Muscle of arm (tissue), 12 donors: ENCODE results near the gene ATXN7L1. TPM values are rescaled to one million over a fixed set of nuclear protein-coding genes. Genes with fewer than 3 reads are reported as not detected.

ENCODE experiments used
- DNase-seq: peaks from one replicate; pipeline ENCODE4 v3.0.0-alpha.2; 2013
- polyA plus RNA-seq, 12 donors: library from polyadenylated mRNA; unstranded; fragments of 120-200 nt; gene quantifications; one replicate each; pipeline ENCODE4 v1.2.1, GENCODE V29; 2013; ENCODE audit not compliant: insufficient read length in 12 of 12

Gene ATXN7L1
- polyA plus RNA-seq, 12 donors = 6.3 to 19.2 (median 8.0) TPM; not detected in 1

DNA sequence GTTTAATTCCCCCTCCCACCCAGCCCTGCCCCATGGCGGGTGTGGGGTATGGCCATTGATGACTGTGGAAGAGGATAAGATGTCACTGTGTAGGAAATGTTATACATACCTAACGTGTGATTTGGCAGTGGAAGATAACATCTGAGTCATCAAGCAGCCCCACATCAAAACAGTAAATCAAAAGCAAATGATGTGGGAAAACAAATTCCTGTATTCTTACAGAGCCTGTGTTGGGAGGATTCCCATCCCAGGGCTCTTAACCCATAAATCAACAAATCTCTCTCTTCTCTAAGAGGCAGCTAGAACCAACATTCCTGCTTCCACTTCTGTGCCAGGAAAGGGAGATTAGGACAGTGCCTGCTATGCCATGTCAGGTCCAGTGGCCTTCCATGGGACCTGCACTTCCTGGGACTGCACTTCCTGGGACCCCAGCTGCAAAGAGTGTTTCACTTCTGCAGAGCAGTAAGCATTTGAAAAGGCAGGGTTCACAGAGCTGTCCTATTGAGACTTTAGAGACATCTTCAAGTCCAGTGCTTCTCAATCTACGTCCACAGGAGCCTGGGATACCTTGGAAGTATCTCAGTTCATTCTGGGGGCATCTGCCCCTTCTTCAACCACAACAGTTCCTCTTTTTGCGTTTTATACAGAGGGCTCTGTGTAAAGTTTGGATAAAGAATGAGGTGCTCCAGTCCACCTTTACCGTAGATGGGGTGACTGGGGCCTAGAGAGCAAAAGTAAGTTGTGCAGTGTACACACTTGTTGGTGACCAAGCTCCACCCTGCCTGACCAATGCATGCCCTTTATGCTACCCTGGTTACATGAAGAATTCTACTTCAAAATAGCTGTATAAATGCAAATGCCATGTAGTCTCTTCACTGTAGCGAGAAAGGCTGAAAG lies 45.7 kb downstream of the ATXN7L1 start:
- no peak for DNase-seq

DNA sequence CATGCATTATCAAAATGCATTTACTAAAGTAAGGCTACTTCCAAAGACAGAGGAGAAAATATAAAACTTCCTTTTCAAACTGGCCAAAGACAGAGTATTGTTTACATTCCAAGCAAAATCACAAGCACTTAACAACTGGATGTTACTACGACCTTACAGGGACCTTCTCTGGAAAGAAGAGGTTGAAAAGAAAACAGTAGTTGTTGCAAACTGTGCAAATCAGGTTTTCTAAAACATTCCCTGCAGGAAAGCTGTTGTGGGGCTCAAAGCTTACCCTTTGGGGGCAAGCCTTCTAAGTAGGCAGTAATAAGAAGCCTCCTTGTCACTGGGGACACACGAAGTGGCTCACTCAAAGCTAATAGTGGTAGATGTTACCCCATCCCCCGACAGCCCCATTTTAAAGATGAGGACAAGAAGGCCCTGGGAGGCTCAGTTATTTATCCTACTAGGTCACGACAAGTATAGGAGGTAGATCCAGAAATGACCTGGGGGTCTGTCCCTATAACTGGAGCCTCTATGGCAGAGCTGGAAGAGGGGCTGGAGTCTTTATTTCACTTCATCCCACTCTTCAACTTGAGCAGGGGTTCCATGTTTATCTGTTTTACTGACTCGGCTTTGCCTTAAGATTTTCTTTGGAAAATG lies 46.6 kb downstream of the ATXN7L1 start:
- no peak for DNase-seq

DNA sequence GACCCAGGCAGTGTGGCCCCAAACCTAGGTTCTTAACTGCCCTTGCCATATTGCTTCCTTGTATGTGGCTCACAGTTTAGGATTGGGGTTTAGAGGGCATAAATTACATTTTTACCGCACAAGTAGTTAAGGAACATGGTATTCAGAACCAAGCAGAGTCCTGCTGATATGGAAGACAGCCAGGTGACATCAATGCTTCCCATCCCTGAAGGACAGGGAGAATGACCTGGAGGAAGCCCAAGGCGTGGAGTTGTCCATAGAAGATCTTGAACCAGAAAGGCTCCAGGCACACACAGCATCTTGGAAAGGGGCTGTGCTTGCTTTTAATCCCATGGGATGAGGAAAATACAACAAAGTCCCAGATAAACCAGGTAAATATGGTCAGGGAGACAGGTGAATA lies 48.3 kb downstream of the ATXN7L1 start:
- no peak for DNase-seq

DNA sequence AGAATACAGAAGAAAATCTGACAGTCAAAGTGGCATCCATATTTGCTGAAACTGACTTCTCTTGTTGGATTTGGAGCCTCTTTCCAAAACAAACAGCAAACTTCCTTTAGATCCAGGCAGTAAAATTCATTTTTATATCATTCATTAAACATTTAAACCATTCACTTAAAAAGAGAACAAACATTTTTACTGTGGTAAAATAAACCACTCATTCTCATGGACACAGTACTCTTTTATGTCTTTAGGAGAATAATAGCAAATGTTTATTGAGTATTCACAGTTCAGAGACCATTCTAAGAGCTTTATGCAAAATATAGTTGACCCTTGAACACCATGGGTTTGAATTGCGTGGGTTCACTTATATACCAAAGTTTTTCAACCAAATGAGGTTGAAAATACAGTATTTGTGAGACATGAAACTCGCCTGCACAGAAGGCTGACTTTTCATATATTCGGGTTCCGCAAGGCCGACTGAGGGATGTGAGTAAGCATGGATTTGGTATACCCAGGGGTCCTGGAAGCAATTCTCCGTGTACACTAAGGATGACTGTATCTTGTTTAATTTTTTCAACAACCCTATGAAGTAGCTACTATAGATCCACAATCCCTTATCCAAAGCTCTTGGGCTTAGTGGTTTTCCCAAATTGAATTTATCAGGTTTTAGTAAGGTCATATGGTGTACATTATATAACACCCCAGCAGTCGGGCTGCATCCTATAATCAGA lies 49.1 kb downstream of the ATXN7L1 start:
- no peak for DNase-seq

DNA sequence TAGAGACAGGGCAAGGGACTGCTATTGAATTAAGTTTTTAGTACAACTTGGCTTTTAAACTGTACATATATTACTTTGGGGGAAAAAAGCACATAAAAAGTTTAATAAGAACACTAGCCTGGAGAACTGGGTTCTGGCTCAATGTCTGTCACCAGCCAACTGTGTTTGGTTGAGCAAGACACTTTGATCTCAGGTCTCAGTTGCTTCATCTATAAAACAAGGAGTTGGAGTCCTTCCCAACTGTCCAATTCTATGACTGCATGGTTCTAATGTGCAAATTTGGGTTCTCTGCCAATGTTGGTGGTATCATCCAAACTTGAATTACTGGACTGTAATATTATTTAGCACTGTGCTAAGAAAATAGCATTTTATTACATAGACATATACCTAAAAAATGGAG lies 50.3 kb downstream of the ATXN7L1 start:
- DNase-seq = no peak

DNA sequence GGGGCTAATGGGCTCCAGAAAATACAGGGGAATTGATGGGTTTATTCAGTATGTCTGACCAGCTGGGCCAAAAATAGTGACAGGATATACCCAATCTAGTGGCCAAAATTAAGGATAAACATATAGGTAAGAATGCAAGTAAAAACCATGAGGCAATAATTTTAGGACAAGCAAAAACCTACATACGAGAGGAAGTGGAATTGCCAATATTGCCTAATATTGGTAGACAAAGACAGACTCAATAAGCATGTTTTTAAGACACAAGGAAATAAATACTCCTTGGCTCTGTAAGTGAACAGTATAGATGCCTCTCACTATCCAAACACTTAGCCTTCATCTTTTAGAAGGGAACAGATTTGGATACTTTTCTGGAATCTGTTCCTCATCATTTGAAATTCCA lies 51.0 kb downstream of the ATXN7L1 start:
- no peak for DNase-seq

DNA sequence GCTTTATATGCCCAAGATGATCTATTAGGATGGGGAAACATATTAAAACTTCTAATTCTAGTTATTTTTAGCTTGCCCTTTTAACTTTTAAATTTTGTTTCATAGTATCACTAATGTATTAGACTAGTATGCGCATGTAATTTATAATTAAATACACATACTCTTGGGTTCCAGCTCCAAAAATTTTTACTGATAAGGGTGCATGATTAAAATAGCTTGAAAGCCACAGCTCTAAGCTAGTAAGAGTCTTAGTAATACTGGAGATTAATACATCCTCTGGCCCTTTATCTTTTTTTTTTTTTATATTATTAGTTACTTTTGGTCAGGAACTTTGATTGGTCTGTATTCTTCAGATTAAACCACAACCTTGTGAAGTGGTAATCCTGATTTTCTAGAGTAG lies 53.6 kb downstream of the ATXN7L1 start:
- no peak for DNase-seq

DNA sequence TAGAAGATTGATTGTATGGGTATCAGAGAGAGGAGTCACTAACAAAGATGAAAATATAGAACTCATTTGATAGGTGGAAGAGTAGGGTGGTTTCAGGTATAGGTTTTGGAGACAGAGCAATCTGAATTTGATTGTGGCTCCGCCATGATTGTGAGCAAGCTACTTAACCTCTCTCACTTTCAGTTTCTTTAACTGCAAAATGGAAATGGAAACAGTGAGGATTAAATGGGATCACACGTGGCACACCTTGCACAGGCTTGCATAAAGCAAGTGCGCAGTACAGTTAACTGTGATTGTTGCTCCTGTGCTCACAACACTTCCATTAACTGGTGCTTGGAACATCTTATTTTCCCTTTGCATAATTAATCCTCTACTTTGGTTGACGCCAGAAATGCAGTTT lies 54.9 kb downstream of the ATXN7L1 start:
- DNase-seq = no peak

DNA sequence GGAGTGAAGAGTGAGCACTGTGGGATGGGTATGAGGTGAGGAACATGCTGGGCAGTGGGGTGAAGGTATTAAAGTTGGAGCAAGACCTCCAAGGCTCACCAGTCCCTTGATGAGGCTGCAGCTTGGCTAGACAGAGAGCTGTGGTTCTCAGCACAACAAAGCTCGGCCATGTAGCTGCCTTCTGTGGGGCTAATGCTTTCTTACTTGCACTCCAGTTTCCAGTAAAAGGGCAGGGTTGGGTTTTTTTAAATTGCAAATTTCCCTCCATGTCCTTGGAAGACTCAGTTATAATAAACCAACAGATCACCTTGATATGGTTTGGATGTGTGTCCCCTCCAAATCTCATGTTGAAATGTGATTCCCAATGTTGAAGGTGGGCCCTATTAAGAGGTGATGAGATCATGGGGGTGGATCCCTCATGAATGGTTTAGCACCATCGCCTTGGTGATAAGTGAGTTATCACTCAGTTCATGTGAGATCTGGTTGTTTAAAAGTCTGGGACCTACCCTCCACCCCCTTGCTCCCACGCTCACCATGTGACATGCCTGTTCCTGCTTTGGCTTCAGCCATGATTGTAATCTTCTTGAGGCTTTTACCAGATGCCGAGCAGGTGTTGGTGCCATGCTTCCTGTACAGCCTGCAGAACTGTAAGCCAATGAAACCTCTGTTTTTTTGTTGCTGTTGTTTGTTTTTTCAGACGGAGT lies 55.9 kb downstream of the ATXN7L1 start:
- DNase-seq = no peak

DNA sequence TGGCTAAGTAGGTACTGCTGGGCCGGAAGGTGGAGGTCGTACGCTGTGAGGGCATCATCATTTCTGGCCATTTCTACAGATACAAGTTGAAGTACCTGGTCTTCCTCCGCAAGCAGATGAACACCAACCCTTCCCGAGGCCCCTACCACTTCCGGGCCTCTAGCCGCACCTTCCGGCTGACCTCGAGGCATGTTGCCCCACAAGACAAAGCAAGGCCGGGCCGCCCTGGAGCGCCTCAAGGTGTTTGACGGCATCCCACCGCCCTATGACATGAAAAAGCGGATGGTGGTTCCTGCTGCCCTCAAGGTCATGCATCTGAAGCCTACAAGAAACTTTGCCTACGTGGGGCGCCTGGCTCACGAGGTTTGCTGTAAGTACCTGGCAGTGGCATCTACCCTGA lies 56.8 kb downstream of the ATXN7L1 start:
- no peak for DNase-seq

DNA sequence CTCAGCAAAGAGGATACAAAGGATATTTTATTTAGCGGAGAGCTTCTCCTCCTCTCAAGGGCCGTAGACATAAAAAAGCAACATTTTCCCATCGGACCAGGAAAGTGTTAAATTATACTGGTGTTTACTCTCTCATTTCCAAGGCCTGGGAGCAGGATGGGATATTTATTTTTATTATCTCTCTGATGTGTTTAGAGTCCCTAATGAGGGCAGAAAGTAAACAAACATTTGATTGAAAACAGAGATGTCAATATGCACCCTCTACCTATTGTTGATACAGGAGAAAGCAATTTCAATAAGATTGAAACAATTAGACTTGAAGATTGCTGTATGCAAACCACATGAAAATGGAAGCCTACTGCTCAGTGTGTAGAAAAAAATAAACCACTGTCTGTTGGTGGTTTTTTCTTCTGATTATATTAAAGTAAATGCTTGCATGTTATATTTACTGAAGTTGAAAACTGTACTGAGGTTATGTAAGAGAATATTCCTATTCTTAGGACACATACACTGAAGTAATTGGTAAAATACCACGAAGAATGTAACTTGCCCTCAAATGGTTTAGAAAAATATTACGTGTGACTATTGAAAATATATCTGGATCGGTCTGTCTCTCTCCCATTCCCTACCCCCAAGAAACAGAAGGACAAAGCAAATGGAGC lies 59.3 kb downstream of the ATXN7L1 start:
- no peak for DNase-seq

DNA sequence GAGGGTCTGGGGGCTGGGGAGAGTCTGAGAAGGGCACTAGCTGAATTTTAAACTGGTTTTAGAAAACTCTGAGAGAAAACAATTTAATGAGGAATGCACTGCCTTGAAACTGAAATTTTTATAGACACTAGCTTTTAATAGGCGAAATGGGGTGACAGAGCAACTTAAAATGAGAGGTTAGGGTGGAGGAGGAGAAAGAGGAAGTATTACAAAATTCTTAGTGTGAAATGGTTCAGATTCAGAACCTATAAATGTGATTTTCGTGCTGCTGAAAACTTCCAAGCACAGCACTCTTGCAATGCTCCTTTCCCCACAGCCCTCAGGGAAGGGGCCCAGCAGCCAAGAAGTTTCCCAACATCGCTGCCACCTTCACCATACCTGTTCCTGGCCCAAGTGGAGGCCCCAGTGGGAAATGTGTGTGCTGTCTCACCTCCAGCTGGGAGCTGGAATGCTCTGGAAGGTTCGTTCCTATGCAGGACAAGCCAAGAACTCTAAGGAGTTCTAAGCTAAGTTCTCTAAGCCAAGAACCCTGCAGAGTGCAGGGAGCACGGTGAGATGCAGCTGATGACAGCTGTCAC lies 60.0 kb downstream of the ATXN7L1 start:
- no peak for DNase-seq

DNA sequence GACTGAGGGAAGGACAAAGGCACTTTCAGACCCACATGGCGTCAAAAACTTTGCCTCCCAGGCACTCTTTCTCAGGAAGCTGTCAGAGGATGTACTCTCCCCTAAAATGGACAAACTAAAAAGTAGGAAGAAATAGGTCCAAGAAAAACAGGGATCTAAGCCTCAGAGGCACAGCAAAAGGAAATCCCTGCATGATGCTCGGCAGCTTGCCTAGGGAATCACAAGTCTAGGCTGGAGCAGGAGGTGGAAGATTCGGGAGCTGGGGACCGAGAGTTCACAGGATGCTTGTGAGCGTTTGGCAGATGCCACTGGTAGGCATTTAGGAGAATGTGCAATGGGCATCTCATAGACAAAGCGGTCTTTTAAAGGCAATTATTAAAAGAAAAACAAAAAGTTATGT lies 60.8 kb downstream of the ATXN7L1 start:
- DNase-seq = no peak

DNA sequence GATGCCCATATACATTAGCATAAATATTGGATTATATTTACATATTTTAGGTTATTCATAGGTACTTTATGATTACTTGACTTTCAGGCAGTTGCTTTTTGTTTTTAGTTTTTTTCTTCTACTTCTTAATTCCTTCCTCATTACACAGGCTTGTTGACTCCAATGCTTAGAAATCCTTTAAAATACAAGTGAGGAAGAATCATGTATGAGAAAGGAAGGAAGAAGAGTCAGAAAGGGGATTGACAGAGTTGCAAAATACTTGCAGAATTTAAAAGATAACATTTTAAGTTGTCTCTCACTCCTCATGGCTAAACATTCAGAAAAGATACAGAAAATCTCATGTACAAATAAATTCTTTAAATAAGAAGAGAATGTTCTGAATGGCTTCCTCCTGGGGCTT lies 61.9 kb downstream of the ATXN7L1 start:
- no peak for DNase-seq

DNA sequence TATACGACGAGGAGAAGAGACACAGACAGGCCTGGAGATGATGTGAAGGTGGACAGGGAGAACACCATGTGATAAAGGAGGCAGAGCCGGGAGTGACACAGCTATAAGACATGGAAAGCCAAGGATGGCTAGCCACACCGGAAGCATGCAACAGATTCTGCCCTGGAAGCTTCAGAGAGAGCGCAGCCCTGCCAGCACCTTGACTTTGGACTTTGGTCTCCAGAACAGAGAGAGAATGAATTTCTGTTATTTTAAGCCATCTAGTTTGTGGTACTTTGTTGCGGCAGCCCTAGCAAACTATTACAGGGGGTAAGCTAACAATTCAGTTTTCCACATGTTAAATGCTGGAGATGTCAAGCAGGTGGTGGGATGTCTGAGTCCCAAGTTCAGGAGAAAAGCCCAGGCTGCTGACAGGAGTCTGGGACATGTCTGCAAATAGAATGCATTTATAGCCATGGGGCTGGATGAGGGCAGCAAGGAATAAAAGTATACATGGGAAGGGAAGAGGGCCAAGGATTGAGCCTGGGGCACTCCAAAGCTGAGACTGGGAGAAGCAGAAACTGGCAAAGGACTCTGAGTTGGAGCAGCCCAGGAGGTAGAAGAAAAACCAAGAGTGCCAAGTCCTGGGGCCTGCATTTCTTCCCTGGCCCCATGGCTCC lies 65.1 kb downstream of the ATXN7L1 start:
- DNase-seq = no peak

DNA sequence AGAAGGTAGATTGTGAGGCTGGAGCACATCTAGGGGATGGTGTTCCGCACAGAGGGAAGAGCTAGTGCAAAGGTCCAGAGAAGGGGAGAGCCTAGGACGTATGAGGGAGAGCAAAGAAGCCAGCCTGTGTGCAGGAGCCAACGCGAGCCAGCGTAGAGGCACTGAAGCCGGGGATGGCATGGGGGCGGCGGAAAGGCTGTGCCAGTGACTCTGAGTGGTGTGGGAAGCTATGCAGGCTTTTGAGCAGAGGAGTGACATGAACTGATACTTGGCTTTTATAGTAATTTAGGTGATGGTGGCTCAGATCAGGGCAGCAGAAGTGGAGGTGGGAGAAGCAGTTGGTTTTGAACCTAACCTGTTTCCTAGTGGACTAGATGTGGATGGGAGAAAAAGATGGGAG lies 65.8 kb downstream of the ATXN7L1 start:
- DNase-seq = no peak

DNA sequence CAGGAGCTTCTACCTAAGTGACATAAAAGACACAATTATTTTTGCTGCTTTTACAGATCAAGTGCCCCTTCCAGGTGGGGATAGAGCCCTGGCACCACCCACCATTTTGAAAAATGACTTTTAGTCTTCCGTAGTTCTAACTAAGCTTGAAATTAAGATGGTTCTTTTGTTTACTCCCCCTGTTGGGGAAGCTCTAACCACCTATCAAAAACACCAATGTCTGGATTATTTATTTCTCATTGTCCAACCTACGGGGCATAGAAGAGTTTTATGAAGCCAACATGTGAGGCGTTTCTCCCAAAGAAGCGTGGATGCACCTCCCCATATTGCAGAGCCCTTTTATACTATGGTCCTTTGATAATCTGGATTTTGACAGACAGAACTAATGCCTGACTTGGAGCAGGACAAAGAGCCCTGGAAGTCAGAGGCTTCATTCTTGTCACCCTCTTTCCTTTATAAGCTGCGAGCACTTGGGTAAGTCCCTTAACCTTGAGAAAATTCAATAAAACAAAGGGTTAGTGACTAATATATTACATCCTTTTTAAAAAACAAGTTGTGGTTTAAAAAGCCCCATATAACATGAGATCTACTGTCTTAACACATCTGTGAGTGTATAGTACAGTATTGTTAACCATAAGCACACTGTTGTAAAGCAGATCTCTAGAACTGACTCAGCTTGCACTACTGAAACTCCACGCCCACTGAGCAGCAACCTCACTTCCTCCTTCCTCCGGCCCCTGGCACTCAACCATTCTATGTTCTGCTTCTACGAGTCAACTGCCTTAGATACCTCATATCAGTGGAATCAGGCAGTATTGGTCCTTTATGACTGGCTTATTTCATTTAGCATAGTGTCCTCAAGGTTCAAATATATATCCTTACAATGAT lies 67.5 kb downstream of the ATXN7L1 start:
- no peak for DNase-seq

DNA sequence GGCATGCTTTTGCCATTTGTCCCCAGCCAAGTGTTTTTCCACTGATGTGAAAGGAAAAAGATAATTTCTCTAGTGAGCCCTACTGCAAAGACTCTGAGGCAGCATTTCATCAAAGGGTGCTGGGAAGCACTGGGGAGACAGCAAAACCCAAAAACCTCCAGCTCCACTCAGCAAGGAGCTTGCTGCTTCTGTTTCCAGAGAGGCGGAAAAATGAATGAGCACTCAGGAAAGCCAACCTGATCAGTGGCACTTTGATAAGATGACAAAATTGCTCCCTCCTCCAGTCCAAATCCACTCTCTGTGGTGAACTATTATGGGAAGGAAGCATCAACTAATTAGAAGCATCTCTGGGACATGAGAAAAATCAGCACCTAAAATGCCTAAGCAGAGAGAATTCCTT lies 68.2 kb downstream of the ATXN7L1 start:
- no peak for DNase-seq

DNA sequence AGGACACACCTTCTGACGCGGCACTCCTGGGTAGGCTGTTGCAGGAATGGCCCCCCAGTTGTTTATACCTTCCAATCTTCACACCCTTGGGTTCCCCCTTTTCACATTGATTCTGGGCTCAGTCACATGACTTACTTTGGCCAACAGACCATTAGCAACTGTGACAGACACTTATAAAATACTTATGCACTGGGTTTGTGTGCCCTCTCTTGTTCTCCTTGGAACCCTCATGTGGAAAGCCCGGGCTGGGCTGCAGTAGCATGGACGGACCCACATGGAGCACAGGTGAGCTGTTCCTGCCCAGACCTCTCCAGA lies 69.0 kb downstream of the ATXN7L1 start:
- no peak for DNase-seq
